ENCODE measurements around the gene ZFPM1.

DNA sequence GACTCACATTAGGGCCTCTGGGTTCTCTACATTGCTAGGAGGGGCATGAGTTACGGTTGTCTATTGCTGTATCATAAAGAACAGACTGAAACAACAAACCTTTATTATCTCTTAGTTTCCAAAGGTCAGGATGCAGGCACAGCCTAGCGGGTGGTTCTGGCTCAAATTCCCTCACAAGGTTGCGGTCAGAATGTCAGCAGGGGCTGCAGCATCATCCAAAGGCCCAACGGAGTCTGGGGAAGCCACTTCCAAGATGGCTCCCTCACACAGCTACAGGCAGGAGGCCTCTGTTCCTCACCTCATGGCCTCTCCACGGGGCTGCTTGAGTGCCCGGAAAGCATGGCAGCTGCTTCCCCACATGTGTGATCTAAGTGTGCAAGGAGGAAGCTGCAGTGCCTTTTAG is 29.6 kb upstream of the ZFPM1 start:
- no peak for TF ChIP-seq POLR2A (IDR thresholded peaks at IDR 0.05)
- TF ChIP-seq, protein P1, sequence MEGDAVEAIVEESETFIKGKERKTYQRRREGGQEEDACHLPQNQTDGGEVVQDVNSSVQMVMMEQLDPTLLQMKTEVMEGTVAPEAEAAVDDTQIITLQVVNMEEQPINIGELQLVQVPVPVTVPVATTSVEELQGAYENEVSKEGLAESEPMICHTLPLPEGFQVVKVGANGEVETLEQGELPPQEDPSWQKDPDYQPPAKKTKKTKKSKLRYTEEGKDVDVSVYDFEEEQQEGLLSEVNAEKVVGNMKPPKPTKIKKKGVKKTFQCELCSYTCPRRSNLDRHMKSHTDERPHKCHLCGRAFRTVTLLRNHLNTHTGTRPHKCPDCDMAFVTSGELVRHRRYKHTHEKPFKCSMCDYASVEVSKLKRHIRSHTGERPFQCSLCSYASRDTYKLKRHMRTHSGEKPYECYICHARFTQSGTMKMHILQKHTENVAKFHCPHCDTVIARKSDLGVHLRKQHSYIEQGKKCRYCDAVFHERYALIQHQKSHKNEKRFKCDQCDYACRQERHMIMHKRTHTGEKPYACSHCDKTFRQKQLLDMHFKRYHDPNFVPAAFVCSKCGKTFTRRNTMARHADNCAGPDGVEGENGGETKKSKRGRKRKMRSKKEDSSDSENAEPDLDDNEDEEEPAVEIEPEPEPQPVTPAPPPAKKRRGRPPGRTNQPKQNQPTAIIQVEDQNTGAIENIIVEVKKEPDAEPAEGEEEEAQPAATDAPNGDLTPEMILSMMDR (IDR thresholded peaks at IDR 0.05) = no peak
